ENCODE results near the gene RCAN3.

Gene RCAN3

GRCh38 chr1:24502065-24502708 is 449 bp upstream of the RCAN3 start (continued):
- TF ChIP-seq ZBTB44 (tag by site-specific recombination; IDR thresholded peaks at IDR 0.05): no peak
- TF ChIP-seq ZNF600 (tag by site-specific recombination; IDR thresholded peaks at IDR 0.05): peak; percentile 58
- no peak for TF ChIP-seq ZNF350 (tag by site-specific recombination; IDR thresholded peaks at IDR 0.05)
- no peak for TF ChIP-seq TCF7L2 (IDR thresholded peaks at IDR 0.05; ENCODE audit: borderline replicate concordance, low read depth, low read length)
- TF ChIP-seq ZSCAN4 (tag by site-specific recombination; IDR thresholded peaks at IDR 0.05): no peak
- TF ChIP-seq KLF7 (tag by site-specific recombination; IDR thresholded peaks at IDR 0.05; ENCODE audit: borderline replicate concordance): 0 out of 2 replicates have a peak, but pooled peaks have one; percentile 9
- peak; percentile 87 for TF ChIP-seq ZNF335 (tag by site-specific recombination; conservative IDR thresholded peaks at IDR 0.05)
- peak; percentile 63 for TF ChIP-seq EGR2 (tag by site-specific recombination; IDR thresholded peaks at IDR 0.05; ENCODE audit: low read depth)
- no peak for TF ChIP-seq ZIC2 (tag by site-specific recombination; IDR thresholded peaks at IDR 0.05)
- TF ChIP-seq ZFHX2 (tag by site-specific recombination; conservative IDR thresholded peaks at IDR 0.05): peak; percentile 49; the same call in 1 of the 2 replicates
- no peak for TF ChIP-seq ZNF324 (tag by site-specific recombination; IDR thresholded peaks at IDR 0.05)
- TF ChIP-seq SP3 (tag by site-specific recombination; IDR thresholded peaks at IDR 0.05): peak; percentile 66
- no peak for TF ChIP-seq ZSCAN18 (tag by site-specific recombination; IDR thresholded peaks at IDR 0.05)
- TF ChIP-seq ATF2 (tag by site-specific recombination; IDR thresholded peaks at IDR 0.05; ENCODE audit: low read depth): no peak
- TF ChIP-seq ZNF175 (tag by site-specific recombination; IDR thresholded peaks at IDR 0.05): no peak
- no peak for TF ChIP-seq GLI4 (tag by site-specific recombination; IDR thresholded peaks at IDR 0.05)
- TF ChIP-seq ZNF76 (tag by site-specific recombination; IDR thresholded peaks at IDR 0.05; ENCODE audit: borderline replicate concordance, low read depth): 0 out of 2 replicates have a peak, but pooled peaks have one; percentile 15
- TF ChIP-seq REPIN1 (tag by site-specific recombination; IDR thresholded peaks at IDR 0.05; ENCODE audit: low read depth): no peak
- TF ChIP-seq ZNF501 (tag by site-specific recombination; IDR thresholded peaks at IDR 0.05): peak; percentile 24; the same call in 1 of the 2 replicates
- TF ChIP-seq KLF17 (tag by site-specific recombination; IDR thresholded peaks at IDR 0.05): 0 out of 2 replicates have a peak, but pooled peaks have one; percentile 34
- TF ChIP-seq ZNF16 (tag by site-specific recombination; IDR thresholded peaks at IDR 0.05; ENCODE audit: low read depth): no peak
- TF ChIP-seq ZNF138 (tag by site-specific recombination; IDR thresholded peaks at IDR 0.05; ENCODE audit: borderline replicate concordance): no peak
- no peak for TF ChIP-seq PRDM4 (tag by site-specific recombination; IDR thresholded peaks at IDR 0.05)
- no peak for TF ChIP-seq ZNF791 (tag by site-specific recombination; IDR thresholded peaks at IDR 0.05)
- no peak for TF ChIP-seq ZNF510 (tag by site-specific recombination; IDR thresholded peaks at IDR 0.05; ENCODE audit: insufficient replicate concordance)
- no peak for TF ChIP-seq ZNF146 (tag by site-specific recombination; IDR thresholded peaks at IDR 0.05)
- no peak for TF ChIP-seq ZNF404 (tag by site-specific recombination; IDR thresholded peaks at IDR 0.05)
- TF ChIP-seq ZNF174 (tag by site-specific recombination; IDR thresholded peaks at IDR 0.05): no peak
- TF ChIP-seq ZBTB7A (tag by site-specific recombination; IDR thresholded peaks at IDR 0.05; ENCODE audit: low read depth): no peak
- TF ChIP-seq KLF16 (tag by site-specific recombination; IDR thresholded peaks at IDR 0.05): no peak

Measured in HEK293 (cell line).